HepG2 (cell line): Measurements from ENCODE around the gene CNKSR3. TPM values are rescaled to one million over a fixed set of nuclear protein-coding genes. Genes with fewer than 3 reads are reported as not detected.

Experiments used
- AKAP8 ChIP-seq: sonication (generic); formaldehyde crosslinking; IDR thresholded peaks from 2 replicates; pipeline ENCODE4 v1.5.1; 2020; ENCODE audit warnings: mild to moderate bottlenecking, missing genetic modification reagents
- ATAD3A ChIP-seq: sonication (generic); formaldehyde crosslinking; IDR thresholded peaks from 2 replicates; pipeline ENCODE4 v1.4.0; 2020; ENCODE audit warnings: missing genetic modification reagents
- ATF4 ChIP-seq, 2 experiments: fragments of 450-650 bp in 1 of 2; sonication (generic) in 1 of 2; formaldehyde crosslinking; IDR thresholded peaks; 2 replicates each; pipeline versions ENCODE4 v1.5.0 to v1.8.0; 2020 to 2022; ENCODE audit warnings: mild to moderate bottlenecking in 1 of 2, missing genetic modification reagents in 1 of 2
- EHMT2 ChIP-seq: fragments of 200-600 bp; sonication (generic); IDR thresholded peaks from 2 replicates; pipeline ENCODE4 v1.7.0; 2017; ENCODE audit warnings: antibody characterized with exemption, low read depth, low read length, borderline replicate concordance
- ETV6 ChIP-seq: sonication (generic); formaldehyde crosslinking; conservative IDR thresholded peaks from 2 replicates; pipeline ENCODE4 v1.4.0; 2020; ENCODE audit warnings: missing genetic modification reagents
- MEIS2 ChIP-seq: sonication (generic); formaldehyde crosslinking; IDR thresholded peaks from 2 replicates; pipeline ENCODE4 v1.9.0; 2021; ENCODE audit warnings: mild to moderate bottlenecking, missing genetic modification reagents
- MTA1 ChIP-seq: sonication (generic); formaldehyde crosslinking; IDR thresholded peaks from 2 replicates; pipeline ENCODE4 v1.4.0; 2020; ENCODE audit warnings: missing genetic modification reagents, mild to moderate bottlenecking, borderline replicate concordance
- NCOR1 ChIP-seq: fragments of 200-600 bp; sonication (generic); IDR thresholded peaks from 2 replicates; pipeline ENCODE4 v1.7.0; 2017; ENCODE audit warnings: antibody characterized with exemption, low read length, borderline replicate concordance
- SAP130 ChIP-seq: IDR thresholded peaks from 2 replicates; pipeline ENCODE4 v1.6.1; 2016; ENCODE audit warnings: low read depth
- SOX13 ChIP-seq, 3 experiments: fragments of 450-650 bp in 1 of 3; sonication (generic) in 1 of 3; formaldehyde crosslinking in 1 of 3; IDR thresholded peaks in 2 of 3; conservative IDR thresholded peaks in 1 of 3; 2 replicates each; pipeline versions ENCODE4 v1.5.0 to v1.6.1; 2016 to 2020; ENCODE audit warnings: antibody characterized with exemption in 1 of 3, mild to moderate bottlenecking in 1 of 3, missing compliant biosample characterization in 1 of 3, missing genetic modification reagents in 1 of 3, moderate library complexity in 1 of 3
- TEAD3 ChIP-seq: optimal IDR thresholded peaks from 2 replicates; pipeline ENCODE3; 2016; ENCODE audit warnings: borderline replicate concordance
- TEF ChIP-seq: sonication (generic); formaldehyde crosslinking; IDR thresholded peaks from 2 replicates; pipeline ENCODE4 v1.5.0; 2020; ENCODE audit warnings: missing genetic modification reagents
- TRAFD1 ChIP-seq: sonication (generic); formaldehyde crosslinking; IDR thresholded peaks from 2 replicates; pipeline ENCODE4 v1.5.1; 2020; ENCODE audit warnings: missing genetic modification reagents, mild to moderate bottlenecking, borderline replicate concordance
- ZNF207 ChIP-seq: fragments of 450-650 bp; IDR thresholded peaks from 2 replicates; pipeline ENCODE4 v1.6.1; 2016; ENCODE audit warnings: antibody characterized with exemption, borderline replicate concordance
- ZNF652 ChIP-seq: IDR thresholded peaks from 2 replicates; pipeline ENCODE4 v1.6.1; 2016; ENCODE audit warnings: low read depth, borderline replicate concordance
- polyA plus RNA-seq, 8 experiments: library from polyadenylated mRNA; depleted of rRNA in 3 of 8; stranded (reverse) in 7 of 8; unstranded in 1 of 8; fragments of >200 nt; fragmentation: Illumina TruSeq in 4 of 8; extraction: Trizol in 4 of 8; gene quantifications; 2 replicates each; pipeline versions ENCODE4 v1.2.1 to v1.2.3, GENCODE V29; 2011 to 2016; ENCODE audit warnings: low read depth in 4 of 8, missing spikeins in 1 of 8, mixed read lengths in 1 of 8; ENCODE audit not compliant: insufficient read depth in 1 of 8
- total RNA-seq, 5 experiments: library from RNA; depleted of rRNA; stranded (reverse); fragments of >200 nt; fragmentation: Illumina TruSeq; extraction: Trizol; gene quantifications; 2 replicates each; pipeline ENCODE4 v1.2.3, GENCODE V29; 2016; ENCODE audit warnings: low read depth in 1 of 5

Gene CNKSR3
- total and polyA plus RNA-seq, 2 of the 13 experiments (the other 11 are each of a cell fraction or from before 2014, with no cell fraction given), result 9.2 to 38.6 TPM

- TF ChIP-seq TRAFD1 (CRISPR knock-in tag) (no peak), EHMT2 (peak; percentile 73; the same call in 1 of the 2 replicates), ZNF652 (CRISPR knock-in tag) (peak; percentile 51; the same call in 1 of the 2 replicates), NCOR1 (peak; percentile 83; the same call in 1 of the 2 replicates), MTA1 (CRISPR knock-in tag) (0 out of 2 replicates have a peak, but pooled peaks have one; percentile 38), TEAD3 (CRISPR knock-in tag) (peak; percentile 93), ATAD3A (CRISPR knock-in tag) (no peak), TEF (CRISPR knock-in tag) (no peak; the same call in 1 of the 2 replicates), ETV6 (CRISPR knock-in tag) (no peak), ZNF207 (no peak), ATF4 (CRISPR knock-in tag; IDR thresholded peaks at IDR 0.05) (peak in 1 of 2 experiments; percentile 89; a peak in 2 of 4 replicates), SAP130 (CRISPR knock-in tag) (peak; percentile 72), AKAP8 (no peak), SOX13 (IDR thresholded peaks at IDR 0.05) (peak; percentile 72; the same call in 1 of the 2 replicates), SOX13 (CRISPR knock-in tag; conservative IDR thresholded peaks at IDR 0.05 in 1 of 2, IDR thresholded peaks at IDR 0.05 in 1 of 2) (peak in 1 of 2 experiments; percentile 99; a peak in 2 of 4 replicates), MEIS2 (CRISPR knock-in tag) (0 out of 2 replicates have a peak, but pooled peaks have one; percentile 29)
Measured at GRCh38 chr6:154460306-154461071, 50.0 kb downstream of the CNKSR3 start (continued).
